BJ (cell line): ENCODE results near the gene GUCD1. TPM values are rescaled to one million over a fixed set of nuclear protein-coding genes. Genes with fewer than 3 reads are reported as not detected.

Source experiments
- CTCF ChIA-PET: fragments of 350-600 bp; formaldehyde crosslinking; extraction: SDS; loops from one replicate; lab custom pipeline; 2021; ENCODE audit warnings: antibody characterized with exemption, inconsistent platforms; lab: Yijun Ruan, JAX
- POLR2A ChIA-PET: fragments of 300-600 bp; sonication (Branson Sonifier 250); formaldehyde crosslinking; extraction: SDS; loops from one replicate; lab custom pipeline; 2021; ENCODE audit warnings: antibody characterized with exemption; lab: Charles Lee
- DNase-seq: peaks from one replicate; pipeline ENCODE4 v3.0.0-alpha.2; 2011; ENCODE audit warnings: low read depth
- H3K27me3 ChIP-seq: 2 replicates; pipeline ENCODE4 v1.6.0; 2011; ENCODE audit warnings: low read length; ENCODE audit not compliant: control insufficient read depth, insufficient read depth
- H3K36me3 ChIP-seq: 2 replicates; pipeline ENCODE4 v1.5.1; 2011; ENCODE audit warnings: low read length; ENCODE audit not compliant: control insufficient read depth, insufficient read depth
- H3K4me3 ChIP-seq: 2 replicates; pipeline ENCODE4 v1.5.1; 2011; ENCODE audit warnings: low read depth, mild to moderate bottlenecking, control low read depth, low read length
- CTCF ChIP-seq: IDR thresholded peaks from 2 replicates; pipeline ENCODE4 v1.5.1; 2011; ENCODE audit warnings: low read depth, mild to moderate bottlenecking, control low read depth, inconsistent platforms, low read length, moderate library complexity; ENCODE audit not compliant: insufficient read depth
- polyA plus RNA-seq: library from polyadenylated mRNA; depleted of rRNA; stranded (reverse); fragments of >200 nt; gene quantifications from 2 replicates; pipeline ENCODE4 v1.2.3, GENCODE V29; 2011

The GUCD1 gene
- polyA plus RNA-seq, 1 experiment, result 131 TPM

- TF ChIP-seq CTCF, result no peak
- Histone ChIP-seq H3K36me3 (peaks cover 6% of the 10 kb centered on the region), H3K27me3 (no peaks in the 10 kb centered on the region), H3K4me3 (no peak overlapping the region)
- POLR2A ChIA-PET, result no interaction called here
- DNase-seq, result no peak
- CTCF ChIA-PET, result interaction anchor here (0.6 kb wide), 1 partner anchor 1171 kb away, joined by 3 read pairs; no protein-coding TSS in a partner anchor
Measured at GRCh38 chr22:24583221-24584165, 28.6 kb upstream of the GUCD1 start.

- Histone ChIP-seq H3K4me3 (no peak overlapping the region), H3K36me3 (peaks cover 4% of the 10 kb centered on the region), H3K27me3 (no peaks in the 10 kb centered on the region)
- no peak for TF ChIP-seq CTCF
- DNase-seq, result no peak
- ChIA-PET CTCF (no interaction called here), POLR2A (no interaction called here)
Measured at GRCh38 chr22:24582056-24582814, 27.3 kb upstream of the GUCD1 start.

- ChIA-PET CTCF (interaction anchor here (0.6 kb wide), 1 partner anchor 9 kb away, joined by 3 read pairs; no protein-coding TSS in a partner anchor), POLR2A (interaction anchor here (0.6 kb wide), 1 partner anchor 277 kb away, joined by 3 read pairs; no protein-coding TSS in a partner anchor)
- H3K27me3 ChIP-seq, result no peaks in the 10 kb centered on the region
- peak; percentile 63 for DNase-seq
- no peaks in the 10 kb centered on the region for H3K36me3 ChIP-seq
- H3K4me3 ChIP-seq, result no peak overlapping the region
- no peak for TF ChIP-seq CTCF
Measured at GRCh38 chr22:24580276-24580675, 25.3 kb upstream of the GUCD1 start.

GRCh38 chr22:24579258-24579601 lies 24.3 kb upstream of the GUCD1 start:
- ChIA-PET POLR2A (no interaction called here), CTCF (no interaction called here)
- DNase-seq, result no peak
- peaks cover 1% of the 10 kb centered on the region; the same call in 1 of the 2 replicates for H3K36me3 ChIP-seq
- no peak overlapping the region for H3K4me3 ChIP-seq
- H3K27me3 ChIP-seq, result no peaks in the 10 kb centered on the region
- no peak for TF ChIP-seq CTCF
